GM10266 (cell line): Measurements from ENCODE around the gene PGC.

Source experiments
- DNase-seq: peaks from one replicate; pipeline ENCODE4 v3.0.0; 2012; ENCODE audit errors: extremely low spot score
- TF ChIP-seq, protein P1 (sequence below): IDR thresholded peaks from 2 replicates; pipeline ENCODE4 v1.5.1; 2012; ENCODE audit warnings: mild to moderate bottlenecking, low read depth; ENCODE audit not compliant: control insufficient read depth, insufficient read depth; ENCODE audit errors: missing control alignments

Gene PGC

DNA sequence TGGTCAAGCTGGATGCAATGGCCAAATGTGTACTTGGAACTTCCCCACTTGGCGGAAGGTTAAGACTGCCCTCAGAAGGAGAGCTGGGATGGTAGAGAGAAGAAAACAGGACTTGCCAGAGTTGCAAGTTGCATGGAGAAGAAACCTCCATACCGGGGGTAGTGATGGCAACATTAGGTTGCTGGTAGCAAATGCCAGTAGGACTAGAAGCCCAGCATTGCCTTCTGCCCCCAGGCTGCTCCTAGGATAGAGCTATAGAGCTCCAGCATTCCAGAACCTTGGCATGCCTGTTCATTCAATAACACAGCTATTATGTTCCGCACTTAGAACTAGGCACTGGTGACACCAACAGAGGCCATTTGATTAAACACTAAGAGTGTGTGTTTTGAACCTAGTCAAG is 38.3 kb downstream of the PGC start:
- no peak for DNase-seq
- TF ChIP-seq, protein P1, sequence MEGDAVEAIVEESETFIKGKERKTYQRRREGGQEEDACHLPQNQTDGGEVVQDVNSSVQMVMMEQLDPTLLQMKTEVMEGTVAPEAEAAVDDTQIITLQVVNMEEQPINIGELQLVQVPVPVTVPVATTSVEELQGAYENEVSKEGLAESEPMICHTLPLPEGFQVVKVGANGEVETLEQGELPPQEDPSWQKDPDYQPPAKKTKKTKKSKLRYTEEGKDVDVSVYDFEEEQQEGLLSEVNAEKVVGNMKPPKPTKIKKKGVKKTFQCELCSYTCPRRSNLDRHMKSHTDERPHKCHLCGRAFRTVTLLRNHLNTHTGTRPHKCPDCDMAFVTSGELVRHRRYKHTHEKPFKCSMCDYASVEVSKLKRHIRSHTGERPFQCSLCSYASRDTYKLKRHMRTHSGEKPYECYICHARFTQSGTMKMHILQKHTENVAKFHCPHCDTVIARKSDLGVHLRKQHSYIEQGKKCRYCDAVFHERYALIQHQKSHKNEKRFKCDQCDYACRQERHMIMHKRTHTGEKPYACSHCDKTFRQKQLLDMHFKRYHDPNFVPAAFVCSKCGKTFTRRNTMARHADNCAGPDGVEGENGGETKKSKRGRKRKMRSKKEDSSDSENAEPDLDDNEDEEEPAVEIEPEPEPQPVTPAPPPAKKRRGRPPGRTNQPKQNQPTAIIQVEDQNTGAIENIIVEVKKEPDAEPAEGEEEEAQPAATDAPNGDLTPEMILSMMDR = no peak

DNA sequence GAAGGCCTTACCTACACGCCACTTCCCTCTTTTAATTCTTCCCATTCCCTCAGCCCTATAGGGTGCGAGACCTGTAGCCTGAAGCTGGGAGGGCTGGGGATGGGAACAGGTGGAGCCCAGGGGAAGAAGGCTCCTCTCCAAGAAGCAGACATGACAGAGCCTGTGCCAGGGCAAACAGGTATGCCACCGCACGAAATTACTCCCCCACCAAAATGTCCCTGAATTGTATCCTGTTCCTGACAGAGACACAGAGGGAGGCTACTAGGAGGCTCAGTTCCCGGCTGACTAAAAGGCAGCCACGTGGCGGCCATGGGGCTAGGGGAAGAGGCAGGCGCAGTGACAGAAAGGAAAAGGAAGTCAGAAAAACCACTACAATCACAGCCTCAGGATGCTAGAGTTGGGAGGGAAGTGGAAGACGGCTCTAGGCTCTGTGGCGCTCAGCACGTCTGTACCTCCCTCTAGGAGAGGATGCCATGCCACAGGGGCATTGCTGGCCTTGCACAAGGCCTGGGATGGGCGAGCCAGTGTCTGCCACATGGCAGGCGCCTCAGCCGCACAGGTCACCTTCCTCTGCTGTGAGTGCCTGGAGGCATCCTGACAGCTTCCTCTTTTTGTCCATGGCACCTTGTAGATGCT is 39.5 kb downstream of the PGC start:
- TF ChIP-seq, protein P1 = no peak
- no peak for DNase-seq

DNA sequence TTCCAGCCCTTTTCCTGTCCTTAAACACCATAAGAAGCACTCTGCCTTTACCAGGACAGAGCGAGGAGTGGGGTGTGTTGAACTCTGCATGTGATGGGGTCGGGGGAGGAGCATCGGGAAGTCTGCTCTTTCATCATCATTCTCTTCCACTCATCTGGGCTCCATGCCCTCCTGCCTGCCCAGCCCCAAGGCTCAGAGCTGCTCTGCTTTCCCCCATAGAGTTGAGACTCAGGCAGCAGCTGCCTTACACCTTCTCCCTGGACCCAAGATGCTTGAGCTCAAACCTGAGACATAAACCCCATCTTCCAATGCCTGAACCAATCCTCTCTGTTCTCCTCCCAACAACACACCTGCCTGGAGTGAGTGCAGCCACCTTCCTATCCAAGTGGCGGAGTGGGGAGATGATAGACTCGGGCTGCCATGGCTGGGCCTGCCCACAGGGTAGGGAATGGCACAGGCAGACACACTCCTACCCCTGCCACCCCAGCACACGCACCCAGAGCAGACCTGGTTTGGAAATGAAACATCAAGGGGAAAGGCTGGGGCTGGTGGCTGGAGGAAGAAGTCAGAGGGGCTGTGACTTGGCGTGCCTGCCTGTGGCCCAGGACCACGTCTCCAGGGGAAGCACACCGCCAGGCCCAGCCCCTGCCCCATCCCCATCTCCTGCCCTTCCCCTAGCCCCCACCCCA is 40.2 kb downstream of the PGC start:
- DNase-seq = no peak
- TF ChIP-seq, protein P1 = no peak

DNA sequence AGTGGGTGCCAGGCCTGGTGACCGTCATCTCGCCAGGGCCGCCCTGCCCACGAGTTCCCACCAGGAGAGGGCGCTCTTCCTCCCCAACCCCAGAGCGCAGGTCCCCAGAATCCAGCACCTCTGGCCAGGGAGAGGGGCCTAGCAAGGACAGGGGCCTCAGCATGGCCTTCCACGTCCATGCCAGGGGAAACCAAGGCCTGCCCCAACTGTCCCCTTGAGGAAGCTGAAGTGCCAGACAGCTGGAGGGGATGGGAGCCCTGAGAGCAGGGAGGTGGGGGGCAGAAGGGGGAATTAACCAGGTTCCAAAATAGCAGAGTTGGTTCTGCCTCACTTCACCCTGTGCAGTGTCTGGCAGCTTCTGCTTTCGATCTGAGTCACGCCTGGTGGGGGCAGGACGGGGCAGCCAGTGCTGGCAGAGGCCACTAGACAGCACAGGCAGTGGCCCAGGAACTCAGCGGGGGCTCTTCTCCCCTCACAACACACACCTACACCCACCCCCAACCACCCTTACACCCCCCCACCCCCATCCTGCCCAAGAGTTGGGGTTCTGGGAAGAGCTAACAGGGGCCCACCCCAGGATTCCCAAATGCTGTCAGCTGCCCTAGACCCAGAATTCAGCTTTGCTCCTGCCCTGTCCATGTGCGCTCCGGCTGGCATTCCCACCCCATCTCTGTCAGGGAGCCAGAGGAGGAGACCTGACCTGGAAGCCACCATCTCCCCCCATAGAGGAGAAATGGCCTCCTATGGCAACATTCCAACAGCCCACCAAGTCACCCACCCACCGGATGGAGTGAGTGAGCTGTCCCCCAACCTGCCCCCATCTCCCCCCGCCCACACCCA is 41.0 kb downstream of the PGC start:
- DNase-seq = peak; percentile 84
- TF ChIP-seq, protein P1 = peak; percentile 95

DNA sequence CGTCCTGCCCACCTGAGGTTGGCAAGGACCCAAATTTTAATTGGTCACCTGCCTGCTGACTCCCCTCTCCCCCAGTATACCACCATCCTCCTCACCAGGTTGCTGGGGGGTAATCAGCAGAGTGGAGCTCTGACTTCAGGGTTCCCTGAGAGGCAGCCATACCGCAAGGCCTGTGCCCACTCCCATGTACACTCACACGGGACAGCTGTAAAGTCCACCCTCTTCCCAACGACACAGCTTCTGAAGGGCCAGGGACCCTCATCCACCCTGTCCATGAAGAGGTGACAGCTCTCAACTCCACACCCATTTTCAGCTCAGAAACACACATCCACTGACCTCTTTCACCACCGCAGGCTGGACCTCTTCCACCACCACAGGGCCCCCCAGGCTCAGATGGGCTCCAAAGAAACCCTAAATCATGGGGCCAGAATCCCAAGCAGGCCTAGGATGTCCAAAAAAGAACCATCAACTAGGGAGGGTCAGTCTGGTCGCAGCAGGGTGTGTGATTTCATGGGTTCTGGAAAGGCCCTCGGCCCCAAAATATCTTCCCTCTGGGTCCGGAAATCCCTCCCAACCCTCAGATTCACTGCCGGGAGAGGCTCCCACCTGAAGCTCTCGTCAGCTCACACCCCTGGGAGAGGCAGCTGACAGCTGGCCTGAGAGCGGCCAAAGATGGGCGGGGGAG is 41.7 kb downstream of the PGC start:
- TF ChIP-seq, protein P1 = no peak
- DNase-seq = no peak

DNA sequence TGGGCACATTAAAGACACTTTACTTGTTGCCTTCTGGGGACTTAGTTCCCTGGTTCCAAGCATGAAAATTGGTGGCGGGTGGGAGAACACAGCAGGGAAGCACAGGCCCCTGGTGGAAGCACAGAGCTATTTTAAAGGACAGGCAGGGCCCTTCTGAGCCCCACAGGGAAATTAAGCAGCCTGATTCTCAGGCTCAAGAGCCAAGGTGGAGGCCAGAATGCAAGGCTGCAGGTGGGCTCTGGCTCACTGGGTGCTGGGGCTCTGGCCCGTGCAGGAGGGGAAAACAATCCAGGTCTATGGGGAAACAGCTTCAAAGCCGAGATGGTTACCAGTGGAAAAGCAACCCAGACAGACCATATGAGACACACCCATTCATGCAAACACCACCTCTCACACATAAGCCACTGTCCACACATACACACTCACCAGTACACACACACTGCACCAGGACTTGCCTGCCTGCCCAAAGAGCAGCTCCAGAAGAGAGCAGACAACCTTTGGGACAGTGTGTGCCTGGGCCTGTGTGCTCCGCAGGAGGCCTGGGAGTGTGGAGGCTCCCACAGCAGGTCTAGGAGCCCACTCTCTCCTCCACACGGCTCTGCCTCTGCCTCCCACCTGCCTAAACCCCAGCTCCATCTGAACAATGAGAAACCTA is 42.4 kb downstream of the PGC start:
- TF ChIP-seq, protein P1 = no peak
- no peak for DNase-seq
